Hepatocyte (in vitro differentiated cells): ENCODE measurements around the gene MRPS12. TPM values are rescaled to one million over a fixed set of nuclear protein-coding genes. Genes with fewer than 3 reads are reported as not detected.
A peak's percentile ranks its signal among the peaks of the same experiment; 100 is the strongest.

ENCODE experiments used
- DNase-seq: peaks from one replicate; pipeline ENCODE4 v3.0.0-alpha.2; 2016; ENCODE audit warnings: low spot score
- H2AFZ ChIP-seq: fragments of 200-600 bp; sonication (generic); 2 replicates; pipeline ENCODE4 v1.6.0; 2016; ENCODE audit warnings: antibody characterized with exemption, mild to moderate bottlenecking
- H3K27ac ChIP-seq: fragments of 200-600 bp; sonication (generic); 2 replicates; pipeline ENCODE4 v1.5.1; 2016; ENCODE audit warnings: mild to moderate bottlenecking
- H3K27me3 ChIP-seq: fragments of 200-600 bp; sonication (generic); 2 replicates; pipeline ENCODE4 v1.6.1; 2016
- H3K36me3 ChIP-seq: fragments of 200-600 bp; sonication (generic); replicated peaks from 2 replicates; pipeline ENCODE4 v1.5.1; 2016; ENCODE audit warnings: low read depth; ENCODE audit not compliant: insufficient read depth
- H3K4me1 ChIP-seq: fragments of 200-600 bp; sonication (generic); 2 replicates; pipeline ENCODE4 v1.5.1; 2016; ENCODE audit warnings: mild to moderate bottlenecking, moderate library complexity; ENCODE audit not compliant: insufficient read depth
- H3K4me2 ChIP-seq: fragments of 200-600 bp; sonication (generic); 2 replicates; pipeline ENCODE4 v1.6.0; 2016
- H3K4me3 ChIP-seq: fragments of 200-600 bp; sonication (generic); 2 replicates; pipeline ENCODE4 v1.5.1; 2016; ENCODE audit warnings: mild to moderate bottlenecking
- H3K79me2 ChIP-seq: fragments of 200-600 bp; sonication (generic); 2 replicates; pipeline ENCODE4 v1.6.0; 2017; ENCODE audit warnings: mild to moderate bottlenecking
- H3K9me2 ChIP-seq: fragments of 200-600 bp; sonication (generic); replicated peaks from 2 replicates; pipeline ENCODE4 v1.6.0; 2017; ENCODE audit warnings: mild to moderate bottlenecking; ENCODE audit not compliant: insufficient read depth
- H3K9me3 ChIP-seq: fragments of 200-600 bp; sonication (generic); 2 replicates; pipeline ENCODE4 v1.5.1; 2016; ENCODE audit warnings: low read depth, mild to moderate bottlenecking
- H4K20me1 ChIP-seq: fragments of 200-600 bp; sonication (generic); 2 replicates; pipeline ENCODE4 v1.6.0; 2016; ENCODE audit warnings: mild to moderate bottlenecking; ENCODE audit not compliant: insufficient read depth, poor library complexity, severe bottlenecking
- EZH2 ChIP-seq: fragments of 200-600 bp; sonication (generic); IDR thresholded peaks from 2 replicates; pipeline ENCODE4 v1.6.1; 2016; ENCODE audit warnings: antibody characterized with exemption, mild to moderate bottlenecking, borderline replicate concordance
- EZH2phosphoT487 ChIP-seq: fragments of 200-600 bp; sonication (generic); IDR thresholded peaks from one replicate; pipeline ENCODE4 v1.6.1; 2018; ENCODE audit warnings: antibody characterized with exemption, mild to moderate bottlenecking, low read depth, moderate library complexity; ENCODE audit not compliant: unreplicated experiment, severe bottlenecking
- WGBS: methylation state at CpG from one replicate; pipeline ENCODE4 v1.1.6; 2016; ENCODE audit warnings: low lambda C conversion rate; ENCODE audit errors: missing lambda C conversion rate; 5-methylcytosine and 5-hydroxymethylcytosine counted together
- polyA plus RNA-seq: library from polyadenylated mRNA; unstranded; fragments of >200 nt; fragmentation: Nextera tagmentation; extraction: Ambion mirVana; gene quantifications from 2 replicates; pipeline ENCODE4 v1.2.1, GENCODE V29; 2016
- total RNA-seq: library from RNA; depleted of rRNA; stranded (reverse); fragments of >200 nt; gene quantifications from 2 replicates; pipeline ENCODE4 v1.2.3, GENCODE V29; 2014
- TF ChIP-seq, protein P1 (sequence below): fragments of 200-600 bp; sonication (generic); IDR thresholded peaks from 2 replicates; pipeline ENCODE4 v1.5.1; 2016; ENCODE audit warnings: antibody characterized with exemption, mild to moderate bottlenecking; ENCODE audit not compliant: poor library complexity

MRPS12 gene
- total and polyA plus RNA-seq, 2 experiments from 2014 or later = 35.8 to 66.8 TPM

DNA sequence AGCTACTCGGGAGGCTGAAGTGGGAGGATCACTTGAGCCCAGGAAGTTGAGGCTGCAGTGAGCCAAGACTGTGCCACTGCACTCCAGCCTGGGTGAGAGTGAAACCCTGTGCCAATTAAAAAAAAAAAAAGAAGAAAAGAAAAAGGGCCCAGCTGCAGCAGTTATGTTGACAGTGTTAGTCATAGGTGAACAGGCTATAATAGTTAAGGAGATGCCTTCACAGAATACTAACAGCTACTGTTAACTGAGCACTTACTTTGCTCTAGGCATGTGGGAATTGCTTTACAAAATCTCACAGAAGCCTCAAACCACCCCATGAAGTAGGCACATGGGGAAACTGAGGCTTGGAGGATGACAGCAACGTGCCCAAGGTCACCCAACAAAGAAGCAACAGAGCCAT is 40.9 kb downstream of the MRPS12 start:
- Histone ChIP-seq H4K20me1 (no peaks in the 10 kb centered on the region), H3K36me3 (no peaks in the 10 kb centered on the region), H3K9me3 (no peaks in the 10 kb centered on the region), H2AFZ (no peak overlapping the region), H3K79me2 (peaks cover 75% of the 10 kb centered on the region), H3K4me1 (peaks cover 10% of the 10 kb centered on the region), H3K4me2 (no peak overlapping the region), H3K27ac (no peak overlapping the region), H3K9me2 (no peaks in the 10 kb centered on the region), H3K4me3 (no peak overlapping the region), H3K27me3 (no peaks in the 10 kb centered on the region)
- TF ChIP-seq EZH2 (no peak), EZH2phosphoT487 (no peak)
- TF ChIP-seq, protein P1, sequence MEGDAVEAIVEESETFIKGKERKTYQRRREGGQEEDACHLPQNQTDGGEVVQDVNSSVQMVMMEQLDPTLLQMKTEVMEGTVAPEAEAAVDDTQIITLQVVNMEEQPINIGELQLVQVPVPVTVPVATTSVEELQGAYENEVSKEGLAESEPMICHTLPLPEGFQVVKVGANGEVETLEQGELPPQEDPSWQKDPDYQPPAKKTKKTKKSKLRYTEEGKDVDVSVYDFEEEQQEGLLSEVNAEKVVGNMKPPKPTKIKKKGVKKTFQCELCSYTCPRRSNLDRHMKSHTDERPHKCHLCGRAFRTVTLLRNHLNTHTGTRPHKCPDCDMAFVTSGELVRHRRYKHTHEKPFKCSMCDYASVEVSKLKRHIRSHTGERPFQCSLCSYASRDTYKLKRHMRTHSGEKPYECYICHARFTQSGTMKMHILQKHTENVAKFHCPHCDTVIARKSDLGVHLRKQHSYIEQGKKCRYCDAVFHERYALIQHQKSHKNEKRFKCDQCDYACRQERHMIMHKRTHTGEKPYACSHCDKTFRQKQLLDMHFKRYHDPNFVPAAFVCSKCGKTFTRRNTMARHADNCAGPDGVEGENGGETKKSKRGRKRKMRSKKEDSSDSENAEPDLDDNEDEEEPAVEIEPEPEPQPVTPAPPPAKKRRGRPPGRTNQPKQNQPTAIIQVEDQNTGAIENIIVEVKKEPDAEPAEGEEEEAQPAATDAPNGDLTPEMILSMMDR = no peak
- DNase-seq = no peak
- 92% methylated on average over 2 of the region's 2 CpGs for WGBS

DNA sequence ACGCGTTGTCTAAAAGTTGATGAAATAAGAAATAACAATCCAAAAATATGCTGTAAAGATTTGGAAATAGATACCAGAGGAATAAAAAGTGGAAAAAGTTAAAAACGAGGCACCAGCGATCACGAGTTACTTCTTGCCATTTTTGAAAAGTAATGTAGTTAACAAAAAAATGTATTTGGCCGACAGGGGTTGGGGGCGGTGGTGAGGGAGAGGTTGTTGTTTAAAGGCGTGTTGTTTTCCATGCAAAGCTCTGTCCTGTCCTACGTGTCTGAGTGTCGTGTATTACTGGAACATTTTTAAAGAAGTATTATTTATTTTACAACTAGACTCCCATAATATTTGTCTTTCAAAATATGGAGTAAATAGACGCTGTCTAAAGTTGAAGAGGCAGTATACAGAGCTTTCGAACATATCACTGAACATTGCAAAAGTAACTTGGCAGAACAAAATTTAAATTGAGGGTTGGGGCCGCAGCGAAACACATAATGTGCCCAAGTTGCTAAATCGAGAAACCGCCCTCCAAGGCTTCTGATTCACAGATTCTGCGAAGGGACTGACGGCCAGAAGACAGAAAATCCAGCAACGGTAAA is 44.0 kb downstream of the MRPS12 start:
- H2AFZ ChIP-seq = peak overlapping the region; percentile 49
- H3K9me3 ChIP-seq = no peaks in the 10 kb centered on the region
- H3K36me3 ChIP-seq = no peaks in the 10 kb centered on the region
- H3K4me2 ChIP-seq = peak overlapping the region; percentile 79
- H3K9me2 ChIP-seq = no peaks in the 10 kb centered on the region
- H3K4me3 ChIP-seq = peak overlapping the region; percentile 71
- WGBS = 18% methylated on average over 19 of the region's 19 CpGs
- no peaks in the 10 kb centered on the region for H3K27me3 ChIP-seq
- peak; percentile 19 for DNase-seq
- peaks cover 49% of the 10 kb centered on the region for H3K79me2 ChIP-seq
- no peaks in the 10 kb centered on the region for H4K20me1 ChIP-seq
- TF ChIP-seq, protein P1 = no peak
- TF ChIP-seq EZH2 (no peak), EZH2phosphoT487 (no peak)
- peak overlapping the region; percentile 99 for H3K27ac ChIP-seq
- H3K4me1 ChIP-seq = peaks cover 24% of the 10 kb centered on the region

DNA sequence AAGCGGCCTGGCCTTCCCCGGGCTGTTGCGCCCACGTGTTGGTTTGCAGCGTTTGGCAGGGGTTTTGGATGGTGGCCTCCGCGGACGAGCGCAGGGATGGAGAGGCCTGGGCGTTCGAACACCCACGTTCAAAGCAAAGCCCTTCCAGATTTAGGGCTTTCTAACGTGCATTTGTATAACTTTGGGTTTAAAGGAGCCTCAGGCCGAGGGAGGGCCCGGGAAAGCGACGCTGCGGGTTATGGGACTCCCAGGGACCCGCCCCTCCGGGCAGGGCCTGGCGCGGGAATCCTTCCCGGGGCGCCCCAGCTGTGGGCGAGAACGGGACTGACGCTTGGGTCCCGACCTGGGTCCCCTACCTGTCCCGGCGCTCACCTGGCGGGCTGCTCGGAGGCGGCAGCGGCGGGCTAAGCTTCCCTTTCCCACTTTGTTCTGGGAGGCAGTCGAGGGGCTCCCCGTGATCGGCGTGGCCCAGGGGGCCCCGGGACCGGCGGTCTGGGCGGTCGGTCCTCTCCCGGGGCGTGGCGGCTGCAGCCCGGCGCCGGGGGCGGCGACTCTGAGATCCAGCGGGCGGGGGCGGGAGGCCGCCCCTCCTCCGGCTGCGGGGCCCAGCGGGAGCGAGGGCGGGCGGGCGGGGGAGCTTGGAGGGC is 44.6 kb downstream of the MRPS12 start, which contains the start of gene FBXO17:
TSS of gene FBXO17 (minus strand) at position 529 of the 647 bp plus-strand sequence. CDS start 25,423 bp downstream, outside the sequence.
- Histone ChIP-seq H3K9me2 (no peaks in the 10 kb centered on the region), H3K9me3 (no peaks in the 10 kb centered on the region), H2AFZ (peak within 1 kb of the TSS; percentile 55), H3K4me2 (peak within 1 kb of the TSS; percentile 79), H3K36me3 (no peaks in the 10 kb centered on the region), H3K27ac (peak within 1 kb of the TSS; percentile 99), H4K20me1 (no peaks in the 10 kb centered on the region), H3K4me3 (peak within 1 kb of the TSS; percentile 71), H3K79me2 (peaks cover 43% of the 10 kb centered on the region), H3K27me3 (no peaks in the 10 kb centered on the region), H3K4me1 (peaks cover 24% of the 10 kb centered on the region)
- peak; percentile 90 for DNase-seq
- TF ChIP-seq EZH2phosphoT487 (no peak), EZH2 (no peak)
- TF ChIP-seq, protein P1 = no peak
- 1% methylated on average over 41 of the region's 63 CpGs for WGBS
